HG03159 (cell line): ENCODE data around the gene OTC.
A peak's percentile ranks its signal among the peaks of the same experiment; 100 is the strongest.

Source experiments
- ATAC-seq: cut with Tn5 transposase; IDR thresholded peaks from one replicate; pipeline ENCODE4 v1.9.1; 2021; ENCODE audit warnings: mild to moderate bottlenecking, moderate library complexity; ENCODE audit not compliant: unreplicated experiment

Gene OTC

GRCh38 chrX:38356401-38356800, 4.0 kb downstream of the OTC start:
- ATAC-seq = no peak

GRCh38 chrX:38357747-38358673, 5.6 kb downstream of the OTC start:
- no peak for ATAC-seq

- no peak for ATAC-seq
Measured at GRCh38 chrX:38363046-38363445, 10.6 kb downstream of the OTC start.

- ATAC-seq = no peak
Measured at GRCh38 chrX:38365954-38366353, 13.6 kb downstream of the OTC start.

GRCh38 chrX:38368774-38369173, 16.4 kb downstream of the OTC start:
- no peak for ATAC-seq

- no peak for ATAC-seq
Measured at GRCh38 chrX:38371641-38372040, 19.2 kb downstream of the OTC start.

GRCh38 chrX:38374431-38374830, 22.0 kb downstream of the OTC start:
- no peak for ATAC-seq

- ATAC-seq = peak; percentile 75
Measured at GRCh38 chrX:38375891-38376290, 23.5 kb downstream of the OTC start.

GRCh38 chrX:38376747-38377146, 24.3 kb downstream of the OTC start:
- no peak for ATAC-seq

- ATAC-seq = no peak
Measured at GRCh38 chrX:38379088-38379487, 26.7 kb downstream of the OTC start.

GRCh38 chrX:38382663-38383062, 30.3 kb downstream of the OTC start:
- no peak for ATAC-seq

- no peak for ATAC-seq
Measured at GRCh38 chrX:38400389-38400910, 48.0 kb downstream of the OTC start.

- no peak for ATAC-seq
Measured at GRCh38 chrX:38402118-38402517, 49.7 kb downstream of the OTC start.

- ATAC-seq = no peak
Measured at GRCh38 chrX:38403834-38404233, 51.4 kb downstream of the OTC start.

GRCh38 chrX:38407126-38407525, 54.7 kb downstream of the OTC start:
- ATAC-seq = no peak

GRCh38 chrX:38409289-38409688, 56.9 kb downstream of the OTC start:
- no peak for ATAC-seq

GRCh38 chrX:38426785-38427184, 74.4 kb downstream of the OTC start:
- ATAC-seq = no peak

- ATAC-seq = no peak
Measured at GRCh38 chrX:38431525-38431924, 79.1 kb downstream of the OTC start.

- no peak for ATAC-seq
Measured at GRCh38 chrX:38435130-38435529, 82.7 kb downstream of the OTC start.

GRCh38 chrX:38437093-38437492, 84.7 kb downstream of the OTC start:
- ATAC-seq = no peak

GRCh38 chrX:38438321-38438720, 85.9 kb downstream of the OTC start:
- ATAC-seq = no peak

- no peak for ATAC-seq
Measured at GRCh38 chrX:38452603-38453002, 100.2 kb downstream of the OTC start.

- no peak for ATAC-seq
Measured at GRCh38 chrX:38458071-38458470, 105.7 kb downstream of the OTC start.
